ENCODE measurements around the gene MUC15.

GRCh38 chr11:26597899-26598298 lies 25.8 kb upstream of the MUC15 start:
- TF ChIP-seq, protein P1, sequence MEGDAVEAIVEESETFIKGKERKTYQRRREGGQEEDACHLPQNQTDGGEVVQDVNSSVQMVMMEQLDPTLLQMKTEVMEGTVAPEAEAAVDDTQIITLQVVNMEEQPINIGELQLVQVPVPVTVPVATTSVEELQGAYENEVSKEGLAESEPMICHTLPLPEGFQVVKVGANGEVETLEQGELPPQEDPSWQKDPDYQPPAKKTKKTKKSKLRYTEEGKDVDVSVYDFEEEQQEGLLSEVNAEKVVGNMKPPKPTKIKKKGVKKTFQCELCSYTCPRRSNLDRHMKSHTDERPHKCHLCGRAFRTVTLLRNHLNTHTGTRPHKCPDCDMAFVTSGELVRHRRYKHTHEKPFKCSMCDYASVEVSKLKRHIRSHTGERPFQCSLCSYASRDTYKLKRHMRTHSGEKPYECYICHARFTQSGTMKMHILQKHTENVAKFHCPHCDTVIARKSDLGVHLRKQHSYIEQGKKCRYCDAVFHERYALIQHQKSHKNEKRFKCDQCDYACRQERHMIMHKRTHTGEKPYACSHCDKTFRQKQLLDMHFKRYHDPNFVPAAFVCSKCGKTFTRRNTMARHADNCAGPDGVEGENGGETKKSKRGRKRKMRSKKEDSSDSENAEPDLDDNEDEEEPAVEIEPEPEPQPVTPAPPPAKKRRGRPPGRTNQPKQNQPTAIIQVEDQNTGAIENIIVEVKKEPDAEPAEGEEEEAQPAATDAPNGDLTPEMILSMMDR (IDR thresholded peaks at IDR 0.05; ENCODE audit: low read length): no peak
- TF ChIP-seq EZH2 (IDR thresholded peaks at IDR 0.05; ENCODE audit: borderline replicate concordance, low read length): no peak
